ENCODE results near the gene BUD13. TPM values are rescaled to one million over a fixed set of nuclear protein-coding genes. Genes with fewer than 3 reads are reported as not detected.
A peak's percentile ranks its signal among the peaks of the same experiment; 100 is the strongest.

Gene BUD13
- total and polyA plus RNA-seq, 2 of the 13 experiments (the other 11 are each of a cell fraction or from before 2014, with no cell fraction given), result 13.3 to 25.9 TPM

- peak; percentile 85 for TF ChIP-seq TBX2 (CRISPR knock-in tag; IDR thresholded peaks at IDR 0.05; ENCODE audit: borderline replicate concordance)
- TF ChIP-seq ZNF281 (CRISPR knock-in tag; IDR thresholded peaks at IDR 0.05; ENCODE audit: borderline replicate concordance), result peak; percentile 83
- TF ChIP-seq DR1 (CRISPR knock-in tag; IDR thresholded peaks at IDR 0.05), result peak; percentile 46; the same call in 1 of the 2 replicates
- TF ChIP-seq GZF1 (CRISPR knock-in tag; IDR thresholded peaks at IDR 0.05), result no peak
- no peak for TF ChIP-seq ZNF615 (CRISPR knock-in tag; IDR thresholded peaks at IDR 0.05; ENCODE audit: borderline replicate concordance)
- TF ChIP-seq FOXP4 (CRISPR knock-in tag; IDR thresholded peaks at IDR 0.05), result peak; percentile 59; the same call in 1 of the 2 replicates
- TF ChIP-seq REST (IDR thresholded peaks at IDR 0.05; ENCODE audit: borderline replicate concordance in 1 of 2, low read depth in 1 of 2, low read length in 2 of 2), result peak in 1 of 2 experiments; percentile 31; a peak in 1 of 4 replicates
- TF ChIP-seq NFRKB (IDR thresholded peaks at IDR 0.05), result no peak
- no peak for TF ChIP-seq NCOA5 (CRISPR knock-in tag; IDR thresholded peaks at IDR 0.05)
- TF ChIP-seq ZNF160 (CRISPR knock-in tag; IDR thresholded peaks at IDR 0.05), result peak; percentile 24; the same call in 1 of the 2 replicates
- 0 out of 2 replicates have a peak, but pooled peaks have one; percentile 6 for TF ChIP-seq ETV6 (CRISPR knock-in tag; conservative IDR thresholded peaks at IDR 0.05)
- TF ChIP-seq DRAP1 (CRISPR knock-in tag; IDR thresholded peaks at IDR 0.05), result peak; percentile 87
- no peak for TF ChIP-seq ZNF550 (CRISPR knock-in tag; IDR thresholded peaks at IDR 0.05; ENCODE audit: borderline replicate concordance)
- peak; percentile 88 for TF ChIP-seq ZNF772 (CRISPR knock-in tag; IDR thresholded peaks at IDR 0.05)
- TF ChIP-seq TAF1 (CRISPR knock-in tag; IDR thresholded peaks at IDR 0.05), result 0 out of 2 replicates have a peak, but pooled peaks have one; percentile 28
These were observed 19.5 kb upstream of the BUD13 start (continued) for GRCh38 chr11:116792144-116792868.

All from HepG2 (cell line).